Stimulated activated CD4-positive, alpha-beta T cell treated with anti-CD3 and anti-CD28 coated beads, Interleukin-12 subunit alpha, Interleukin-12 subunit beta, amount 100 ng/mL, for 48 hours (primary cell): ENCODE results near the gene HDAC9.

ENCODE experiments used
- DNase-seq, 3 donors: peaks; one replicate each; pipeline ENCODE4 v3.0.0-alpha.2; 2020; ENCODE audit warnings: low read depth in 2 of 3, low spot score in 1 of 3

The HDAC9 gene

GRCh38 chr7:18580950-18581349 lies 85.4 kb downstream of the HDAC9 start:
- no peak for DNase-seq

- no peak for DNase-seq
Observed at GRCh38 chr7:18583305-18583704, 87.8 kb downstream of the HDAC9 start.

- DNase-seq: no peak
Observed at GRCh38 chr7:18590241-18590640, 94.7 kb downstream of the HDAC9 start.

GRCh38 chr7:18590744-18591340 lies 95.3 kb downstream of the HDAC9 start:
- DNase-seq: no peak

- DNase-seq: no peak
Observed at GRCh38 chr7:18593602-18594279, 98.2 kb downstream of the HDAC9 start.

- no peak for DNase-seq
Observed at GRCh38 chr7:18597754-18598153, 102.2 kb downstream of the HDAC9 start.

- DNase-seq: no peak
Observed at GRCh38 chr7:18607025-18607424, 111.5 kb downstream of the HDAC9 start.

- DNase-seq: no peak
Observed at GRCh38 chr7:18610331-18610948, 114.9 kb downstream of the HDAC9 start.

GRCh38 chr7:18614841-18615240 lies 119.3 kb downstream of the HDAC9 start:
- no peak for DNase-seq

- DNase-seq: no peak
Observed at GRCh38 chr7:18619311-18619710, 123.8 kb downstream of the HDAC9 start.

GRCh38 chr7:18623389-18623788 lies 127.8 kb downstream of the HDAC9 start:
- no peak for DNase-seq

GRCh38 chr7:18624459-18624858 lies 128.9 kb downstream of the HDAC9 start:
- no peak for DNase-seq

GRCh38 chr7:18626086-18626485 lies 130.5 kb downstream of the HDAC9 start:
- no peak for DNase-seq

- DNase-seq: no peak
Observed at GRCh38 chr7:18626717-18627116, 131.2 kb downstream of the HDAC9 start.

GRCh38 chr7:18637516-18637915 lies 142.0 kb downstream of the HDAC9 start:
- no peak for DNase-seq

GRCh38 chr7:18638594-18639452 lies 143.3 kb downstream of the HDAC9 start:
- DNase-seq: no peak

GRCh38 chr7:18639711-18640110 lies 144.2 kb downstream of the HDAC9 start:
- no peak for DNase-seq

- DNase-seq: no peak
Observed at GRCh38 chr7:18644981-18645380, 149.4 kb downstream of the HDAC9 start.

GRCh38 chr7:18647582-18647981 lies 152.0 kb downstream of the HDAC9 start:
- DNase-seq: no peak

GRCh38 chr7:18648849-18649758 lies 153.6 kb downstream of the HDAC9 start:
- DNase-seq: no peak
